Prostate gland (tissue), 2 donors: ENCODE measurements around the gene HNRNPDL. TPM values are rescaled to one million over a fixed set of nuclear protein-coding genes. Genes with fewer than 3 reads are reported as not detected.
A peak's percentile ranks its signal among the peaks of the same experiment; 100 is the strongest.
"Not testable (repeated sequence)": the region's sequence is repeated elsewhere in the genome, so short reads cannot be mapped to it uniquely, and the experiment has no call there.

ENCODE experiments used
- DNase-seq: peaks from one replicate; pipeline ENCODE4 v3.0.0-alpha.2; 2019; ENCODE audit warnings: low spot score
- H3K27ac ChIP-seq, 2 donors: fragments of 200-600 bp; sonication (generic); 2 replicates each; pipeline ENCODE4 v1.5.1; 2017 to 2019
- H3K27me3 ChIP-seq: fragments of 200-600 bp; sonication (generic); replicated peaks from 2 replicates; pipeline ENCODE4 v1.5.1; 2019; ENCODE audit not compliant: insufficient read depth
- H3K36me3 ChIP-seq, 2 donors: fragments of 200-600 bp; sonication (generic); 1 replicate in 1 of 2; 2 replicates in 1 of 2; pipeline versions ENCODE4 v1.5.1 to v1.8.1; 2017 to 2019
- H3K4me1 ChIP-seq: fragments of 200-600 bp; sonication (generic); replicated peaks from 2 replicates; pipeline ENCODE4 v1.5.1; 2019
- H3K4me3 ChIP-seq, 2 donors: fragments of 200-600 bp; sonication (generic); 2 replicates each; pipeline ENCODE4 v1.5.1; 2017 to 2019
- H3K9me3 ChIP-seq: fragments of 200-600 bp; sonication (generic); 2 replicates; pipeline ENCODE4 v1.5.1; 2017
- POLR2A ChIP-seq: fragments of 450-650 bp; IDR thresholded peaks from one replicate; pipeline ENCODE4 v1.6.1; 2016; ENCODE audit warnings: antibody characterized with exemption, mild to moderate bottlenecking
- POLR2AphosphoS5 ChIP-seq: sonication (generic); formaldehyde crosslinking; IDR thresholded peaks from one replicate; pipeline ENCODE4 v1.6.1; 2017; ENCODE audit warnings: antibody characterized with exemption
- WGBS: methylation state at CpG from one replicate; pipeline ENCODE4 v1.1.5; 2018; 5-methylcytosine and 5-hydroxymethylcytosine counted together
- intact Hi-C: fragments of 100-400 bp; cut with DNase I; formaldehyde crosslinking; loops from one replicate; pipeline ENCODE4 v1.14.2; 2022
- total RNA-seq, 2 donors: library from RNA; depleted of rRNA; stranded (reverse); fragments of >200 nt; gene quantifications; one replicate each; pipeline ENCODE4 v1.1.0, GENCODE V29; 2016
- TF ChIP-seq, protein P1 (sequence below), 4 experiments: fragments of 200-600 bp in 2 of 4; fragments of 450-650 bp in 2 of 4; sonication (generic) in 2 of 4; IDR thresholded peaks; 1 replicate in 3 of 4; 2 replicates in 1 of 4; pipeline ENCODE4 v1.5.1; 2016 to 2019; ENCODE audit warnings: antibody characterized with exemption in 4 of 4, mild to moderate bottlenecking in 2 of 4, moderate library complexity in 2 of 4

The HNRNPDL gene
- total RNA-seq = 100 to 1,000 TPM; 158 to 177 TPM

DNA sequence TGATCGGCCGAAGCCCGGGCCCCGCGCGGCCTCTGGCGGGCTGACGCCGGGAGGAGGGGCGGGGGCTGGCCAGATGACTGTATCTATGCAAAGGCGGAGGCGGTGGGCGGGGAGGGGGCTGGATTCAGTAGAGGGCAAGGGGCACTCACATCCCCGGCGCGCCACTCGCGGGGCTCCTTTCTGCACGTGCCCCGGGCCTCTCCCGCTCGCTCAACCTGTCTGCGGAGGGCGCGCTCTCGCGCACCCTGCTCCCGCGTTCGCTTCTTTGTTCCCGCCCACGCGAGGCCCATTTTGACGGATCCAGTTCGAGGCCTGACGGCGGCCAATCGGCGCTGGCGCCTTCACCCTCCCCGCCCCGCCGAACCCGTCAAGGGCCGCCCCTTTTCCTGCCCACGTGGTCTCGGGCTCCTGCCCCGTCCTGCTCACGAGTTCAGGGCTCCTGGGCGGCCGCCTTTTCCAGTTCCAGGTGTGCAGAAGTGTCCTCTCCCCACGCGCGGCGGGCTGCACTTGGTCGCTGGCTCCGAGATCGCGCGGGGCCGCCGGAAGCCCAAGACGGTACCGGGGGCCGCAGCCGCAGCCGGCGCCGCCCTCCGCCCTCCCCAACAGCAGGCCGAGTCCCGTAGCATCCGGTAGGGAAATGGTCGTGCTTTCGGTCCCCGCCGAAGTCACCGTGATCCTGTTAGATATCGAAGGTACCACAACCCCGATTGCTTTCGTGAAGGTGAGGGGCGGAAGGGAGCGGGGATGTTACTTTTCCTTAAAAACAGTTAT is at the start of gene HNRNPDL, which contains the start of gene ENOPH1:
HNRNPDL (minus strand) TSS at position 270 of the 771 bp plus-strand sequence. CDS start 772 bp downstream, outside the sequence.
ENOPH1 (plus strand) TSS at position 398 of the 771 bp plus-strand sequence; CDS start at position 638, 240 bp downstream.
- DNase-seq = peak; percentile 97
- under 1% methylated on average over 63 of the region's 83 CpGs for WGBS
- TF ChIP-seq POLR2AphosphoS5 (peak; percentile 88), POLR2A (peak; percentile 85)
- TF ChIP-seq, protein P1, sequence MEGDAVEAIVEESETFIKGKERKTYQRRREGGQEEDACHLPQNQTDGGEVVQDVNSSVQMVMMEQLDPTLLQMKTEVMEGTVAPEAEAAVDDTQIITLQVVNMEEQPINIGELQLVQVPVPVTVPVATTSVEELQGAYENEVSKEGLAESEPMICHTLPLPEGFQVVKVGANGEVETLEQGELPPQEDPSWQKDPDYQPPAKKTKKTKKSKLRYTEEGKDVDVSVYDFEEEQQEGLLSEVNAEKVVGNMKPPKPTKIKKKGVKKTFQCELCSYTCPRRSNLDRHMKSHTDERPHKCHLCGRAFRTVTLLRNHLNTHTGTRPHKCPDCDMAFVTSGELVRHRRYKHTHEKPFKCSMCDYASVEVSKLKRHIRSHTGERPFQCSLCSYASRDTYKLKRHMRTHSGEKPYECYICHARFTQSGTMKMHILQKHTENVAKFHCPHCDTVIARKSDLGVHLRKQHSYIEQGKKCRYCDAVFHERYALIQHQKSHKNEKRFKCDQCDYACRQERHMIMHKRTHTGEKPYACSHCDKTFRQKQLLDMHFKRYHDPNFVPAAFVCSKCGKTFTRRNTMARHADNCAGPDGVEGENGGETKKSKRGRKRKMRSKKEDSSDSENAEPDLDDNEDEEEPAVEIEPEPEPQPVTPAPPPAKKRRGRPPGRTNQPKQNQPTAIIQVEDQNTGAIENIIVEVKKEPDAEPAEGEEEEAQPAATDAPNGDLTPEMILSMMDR (IDR thresholded peaks at IDR 0.05) = peak in 2 of 4 experiments; percentile 2 to 11
- intact Hi-C loops = loop anchor here (2.0 to 10.0 kb wide), 3 partner anchors 460 to 604 kb away; partner anchors contain the start of genes COPS4, SEC31A and THAP9
- Histone ChIP-seq H3K4me1 (peaks cover 3% of the 10 kb centered on the region), H3K27ac (peak within 1 kb of the TSS; percentile 98), H3K36me3 (no peaks in the 10 kb centered on the region), H3K27me3 (no peaks in the 10 kb centered on the region), H3K9me3 (no peaks in the 10 kb centered on the region), H3K4me3 (peak within 1 kb of the TSS; percentile 90 to 96)

DNA sequence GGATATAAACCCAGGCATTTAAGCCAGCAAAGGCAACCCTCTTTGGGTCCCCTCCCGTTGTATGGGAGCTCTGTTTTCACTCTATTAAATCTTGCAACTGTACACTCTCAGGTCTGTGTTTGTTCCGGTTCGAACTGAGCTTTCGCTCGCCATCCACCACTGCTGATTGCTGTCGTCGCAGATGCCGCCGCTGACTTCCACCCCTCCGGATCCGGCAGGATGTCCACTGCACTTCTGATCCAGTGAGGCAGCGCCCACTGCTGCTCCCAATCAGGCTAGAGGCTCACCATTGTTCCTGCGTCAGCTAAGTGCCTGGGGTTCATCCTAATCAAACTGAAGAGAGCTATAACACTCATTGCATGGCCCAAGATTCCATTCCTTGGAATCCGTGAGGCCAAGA is 49.3 kb upstream of the HNRNPDL start:
- 93% methylated on average over 14 of the region's 14 CpGs for WGBS
- intact Hi-C loops = no loop called here
- no peak for TF ChIP-seq POLR2AphosphoS5
- TF ChIP-seq POLR2A = no peak
- TF ChIP-seq, protein P1 (IDR thresholded peaks at IDR 0.05) = no peak

DNA sequence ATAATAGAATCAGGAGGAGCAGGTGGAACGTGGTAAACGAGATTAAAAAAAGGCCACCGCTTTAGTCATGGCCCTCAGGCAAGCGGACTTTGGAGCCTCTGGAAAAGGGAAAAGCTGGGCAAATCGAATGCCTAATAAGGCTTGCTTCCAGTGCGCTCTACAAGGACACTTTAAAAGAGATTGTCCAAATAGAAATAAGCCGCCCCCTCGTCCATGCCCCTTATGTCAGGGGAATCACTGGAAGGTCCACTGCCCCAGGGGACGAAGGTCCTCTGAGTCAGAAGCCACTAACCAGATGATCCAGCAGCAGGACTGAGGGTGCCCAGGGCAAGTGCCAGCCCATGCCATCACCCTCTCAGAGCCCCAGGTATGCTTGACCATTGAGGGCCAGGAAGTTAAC is 47.2 kb upstream of the HNRNPDL start:
- WGBS = 83% methylated on average over 9 of the region's 9 CpGs

More for the DNA sequence above, 49.3 kb upstream of the HNRNPDL start:
- Histone ChIP-seq H3K36me3 (no peaks in the 10 kb centered on the region), H3K4me1 (no peaks in the 10 kb centered on the region), H3K27ac (no peak overlapping the region), H3K4me3 (no peak overlapping the region), H3K9me3 (no peaks in the 10 kb centered on the region), H3K27me3 (no peaks in the 10 kb centered on the region)
- no peak for DNase-seq

DNA sequence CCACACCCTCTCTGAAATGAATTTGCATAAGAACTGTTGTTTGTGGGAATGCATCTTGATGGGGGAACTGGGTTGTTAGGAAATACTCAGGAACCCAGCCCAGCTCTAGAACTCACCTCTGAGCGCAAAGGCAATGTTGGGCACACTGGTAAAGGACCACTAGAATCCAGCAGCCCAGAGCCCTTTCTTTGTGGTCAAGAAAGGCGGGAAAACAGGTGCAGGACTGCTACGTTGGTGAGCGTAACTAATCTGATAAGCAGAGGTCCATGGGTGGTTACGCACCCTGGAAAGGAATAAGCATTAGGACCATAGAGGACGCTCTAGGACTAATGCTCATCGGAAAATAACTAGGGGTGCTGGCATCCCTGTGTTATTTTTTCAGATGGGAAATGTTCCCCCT is 45.7 kb upstream of the HNRNPDL start:
- H3K9me3 ChIP-seq, H3K36me3 ChIP-seq, DNase-seq, H3K27me3 ChIP-seq, H3K4me1 ChIP-seq, H3K27ac ChIP-seq, H3K4me3 ChIP-seq, intact Hi-C loops: not testable (repeated sequence)
- 97% methylated on average over 7 of the region's 7 CpGs for WGBS

More for the DNA sequence above, 47.2 kb upstream of the HNRNPDL start:
- DNase-seq, intact Hi-C loops, H3K27me3 ChIP-seq, H3K27ac ChIP-seq, H3K4me3 ChIP-seq, H3K36me3 ChIP-seq, H3K4me1 ChIP-seq, H3K9me3 ChIP-seq: not testable (repeated sequence)

DNA sequence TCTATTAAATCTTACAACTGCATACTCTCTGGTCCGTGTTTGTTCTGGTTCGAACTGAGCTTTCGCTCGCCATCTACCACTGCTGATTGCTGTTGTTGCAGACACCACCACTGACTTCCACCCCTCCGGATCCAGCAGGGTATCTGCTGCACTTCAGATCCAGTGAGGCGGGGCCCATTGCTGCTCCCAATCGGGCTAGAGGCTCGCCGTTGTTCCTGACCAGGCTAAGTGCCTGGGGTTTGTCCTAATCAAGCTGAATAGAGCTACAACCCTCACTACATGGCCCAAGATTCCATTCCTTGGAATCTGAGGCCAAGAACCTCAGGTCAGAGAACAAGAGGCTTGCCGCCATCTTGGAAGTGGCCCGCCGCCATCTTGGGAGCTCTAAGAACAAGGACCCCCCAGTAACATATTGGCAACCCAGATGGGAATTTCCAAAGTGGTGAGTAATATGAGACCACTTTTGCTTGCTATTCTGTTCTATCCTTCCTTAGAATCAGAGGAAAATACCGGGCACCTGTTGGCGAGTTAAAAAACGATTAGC is 43.4 kb upstream of the HNRNPDL start:
- H3K4me1 ChIP-seq = no peaks in the 10 kb centered on the region
- TF ChIP-seq, protein P1 (IDR thresholded peaks at IDR 0.05) = no peak
- TF ChIP-seq POLR2AphosphoS5 = no peak
- H3K27ac ChIP-seq = no peak overlapping the region
- no peaks in the 10 kb centered on the region for H3K9me3 ChIP-seq
- 97% methylated on average over 15 of the region's 15 CpGs for WGBS
- no peak for DNase-seq
- no peaks in the 10 kb centered on the region for H3K36me3 ChIP-seq
- intact Hi-C loops = no loop called here
- H3K27me3 ChIP-seq = no peaks in the 10 kb centered on the region
- H3K4me3 ChIP-seq = no peak overlapping the region

DNA sequence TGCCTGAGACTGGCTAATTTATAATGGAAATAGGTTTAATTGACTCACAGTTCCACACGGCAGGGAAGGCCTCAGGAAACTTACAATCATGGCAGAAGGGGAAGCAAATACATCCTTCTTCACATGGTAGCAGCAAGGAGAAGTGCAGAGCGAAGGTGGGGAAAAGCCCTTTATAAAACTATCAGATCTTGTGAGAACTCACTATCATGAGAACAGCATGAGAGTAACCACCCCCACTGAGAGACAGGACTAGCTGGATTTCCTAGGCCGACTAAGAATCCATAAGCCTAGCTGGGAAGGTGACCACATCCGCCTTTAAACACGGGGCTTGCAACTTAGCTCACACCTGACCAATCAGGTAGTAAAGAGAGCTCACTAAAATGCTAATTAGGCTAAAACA is 42.8 kb upstream of the HNRNPDL start:
- H3K27ac ChIP-seq, H3K36me3 ChIP-seq, H3K4me1 ChIP-seq, H3K4me3 ChIP-seq, intact Hi-C loops, H3K27me3 ChIP-seq, DNase-seq, H3K9me3 ChIP-seq: not testable (repeated sequence)
- 65% methylated on average over 5 of the region's 5 CpGs for WGBS
